IMR-90 (cell line): ENCODE results near the gene TBCD. TPM values are rescaled to one million over a fixed set of nuclear protein-coding genes. Genes with fewer than 3 reads are reported as not detected.

Experiments
- ATAC-seq: fragments of 200-7000 bp; cut with Tn5 transposase; 2 replicates; pipeline ENCODE4 v1.9.1; 2020; ENCODE audit warnings: low read depth, mild to moderate bottlenecking, moderate library complexity
- BruUV-seq: library from RNA; stranded (reverse); fragments of 400-500 nt; replicated peaks from 2 replicates; lab custom pipeline; 2021; lab: Mats Ljungman, UMichigan
- CTCF ChIA-PET: fragments of 300-600 bp; formaldehyde crosslinking; extraction: SDS; loops from one replicate; lab custom pipeline; 2021; ENCODE audit warnings: antibody characterized with exemption; lab: Yijun Ruan, JAX
- POLR2A ChIA-PET: fragments of 300-600 bp; sonication (Branson Sonifier 250); formaldehyde crosslinking; loops from one replicate; lab custom pipeline; 2022; ENCODE audit warnings: antibody characterized with exemption; ENCODE audit not compliant: unreplicated experiment; lab: Charles Lee
- DNase-seq: peaks from one replicate; pipeline ENCODE4 v3.0.0; 2013
- H2AFZ ChIP-seq: replicated peaks from 2 replicates; pipeline ENCODE3; 2013; ENCODE audit warnings: low read length, mild to moderate bottlenecking; ENCODE audit not compliant: poor library complexity
- H2AK5ac ChIP-seq: 2 replicates; pipeline ENCODE4 v1.6.1; 2013; ENCODE audit warnings: low read depth, low read length, inconsistent platforms
- H2AK9ac ChIP-seq: replicated peaks from 2 replicates; pipeline ENCODE3; 2013; ENCODE audit warnings: mild to moderate bottlenecking, low read depth, low read length, moderate library complexity; ENCODE audit not compliant: poor library complexity
- H2BK120ac ChIP-seq: 2 replicates; pipeline ENCODE4 v1.6.1; 2013; ENCODE audit warnings: low read depth, low read length, inconsistent platforms
- H2BK15ac ChIP-seq: 3 replicates; pipeline ENCODE4 v1.6.1; 2013; ENCODE audit warnings: low read depth, low read length, inconsistent platforms
- H2BK20ac ChIP-seq: 2 replicates; pipeline ENCODE4 v1.6.1; 2013; ENCODE audit warnings: low read depth, mild to moderate bottlenecking, inconsistent platforms, low read length, moderate library complexity
- H2BK5ac ChIP-seq: 2 replicates; pipeline ENCODE4 v1.6.1; 2013; ENCODE audit warnings: mild to moderate bottlenecking, low read depth, low read length, inconsistent platforms; ENCODE audit not compliant: poor library complexity, severe bottlenecking
- H3K14ac ChIP-seq: replicated peaks from 2 replicates; pipeline ENCODE4 v1.6.1; 2013; ENCODE audit warnings: low read depth, low read length, inconsistent platforms
- H3K18ac ChIP-seq: 2 replicates; pipeline ENCODE4 v1.6.1; 2013; ENCODE audit warnings: low read depth, low read length, control low read depth
- H3K23ac ChIP-seq: 2 replicates; pipeline ENCODE4 v1.6.1; 2013; ENCODE audit warnings: low read depth, low read length, inconsistent platforms
- H3K27ac ChIP-seq: 2 replicates; pipeline ENCODE4 v1.5.1; 2013; ENCODE audit warnings: mild to moderate bottlenecking, control low read depth, low read length; ENCODE audit not compliant: insufficient read depth
- H3K27me3 ChIP-seq: 2 replicates; pipeline ENCODE4 v1.6.1; 2013; ENCODE audit warnings: low read length; ENCODE audit not compliant: control insufficient read depth, insufficient read depth
- H3K36me3 ChIP-seq: 2 replicates; pipeline ENCODE4 v1.6.1; 2013; ENCODE audit warnings: low read length, mixed read lengths; ENCODE audit not compliant: control insufficient read depth, insufficient read depth
- H3K4ac ChIP-seq: 2 replicates; pipeline ENCODE4 v1.6.1; 2013; ENCODE audit warnings: low read depth, low read length, inconsistent platforms
- H3K4me1 ChIP-seq: 2 replicates; pipeline ENCODE4 v1.6.1; 2013; ENCODE audit warnings: low read length, mixed read lengths; ENCODE audit not compliant: control insufficient read depth, insufficient read depth
- H3K4me2 ChIP-seq: 2 replicates; pipeline ENCODE4 v1.6.1; 2013; ENCODE audit warnings: low read depth, mild to moderate bottlenecking, control low read depth, low read length, moderate library complexity
- H3K4me3 ChIP-seq: 2 replicates; pipeline ENCODE4 v1.5.1; 2013; ENCODE audit warnings: low read depth, mild to moderate bottlenecking, control low read depth, low read length, moderate library complexity; ENCODE audit not compliant: insufficient read depth
- H3K56ac ChIP-seq: 2 replicates; pipeline ENCODE4 v1.6.1; 2013; ENCODE audit warnings: low read length, inconsistent platforms; ENCODE audit not compliant: insufficient read depth; ENCODE audit errors: extremely low read depth
- H3K79me1 ChIP-seq, 2 experiments: 2 replicates each; pipeline ENCODE4 v1.6.1; 2013; ENCODE audit warnings: low read length in 2 of 2, inconsistent platforms in 1 of 2, low read depth in 1 of 2
- H3K9ac ChIP-seq: 2 replicates; pipeline ENCODE4 v1.6.1; 2013; ENCODE audit warnings: low read depth, low read length, control low read depth
- H3K9me1 ChIP-seq: 2 replicates; pipeline ENCODE4 v1.6.1; 2013; ENCODE audit warnings: low read length, inconsistent platforms; ENCODE audit not compliant: insufficient read depth
- H3K9me3 ChIP-seq: 2 replicates; pipeline ENCODE4 v1.6.1; 2013; ENCODE audit warnings: low read length; ENCODE audit not compliant: control insufficient read depth, insufficient read depth
- H4K20me1 ChIP-seq: 2 replicates; pipeline ENCODE4 v1.6.1; 2013; ENCODE audit warnings: low read length, inconsistent platforms; ENCODE audit not compliant: insufficient read depth
- H4K5ac ChIP-seq: 2 replicates; pipeline ENCODE4 v1.6.1; 2013; ENCODE audit warnings: mild to moderate bottlenecking, low read depth, low read length, control low read depth
- H4K8ac ChIP-seq, 2 experiments: 2 replicates each; pipeline ENCODE4 v1.6.1; 2013; ENCODE audit warnings: low read depth in 2 of 2, low read length in 2 of 2, control low read depth in 1 of 2, inconsistent platforms in 1 of 2
- H4K91ac ChIP-seq: 2 replicates; pipeline ENCODE4 v1.6.1; 2013; ENCODE audit warnings: low read depth, low read length, inconsistent platforms; ENCODE audit not compliant: insufficient read depth
- CEBPB ChIP-seq: IDR thresholded peaks from 2 replicates; pipeline ENCODE4 v1.6.1; 2012; ENCODE audit warnings: low read depth, low read length, improper control_type of control experiment
- CHD1 ChIP-seq: IDR thresholded peaks from 2 replicates; pipeline ENCODE4 v1.6.1; 2012; ENCODE audit warnings: low read depth, low read length, improper control_type of control experiment
- POLR2A ChIP-seq: IDR thresholded peaks from 2 replicates; pipeline ENCODE4 v1.6.1; 2012; ENCODE audit warnings: mild to moderate bottlenecking, low read depth, low read length
- RCOR1 ChIP-seq: IDR thresholded peaks from 2 replicates; pipeline ENCODE4 v1.6.1; 2012; ENCODE audit warnings: mild to moderate bottlenecking, low read length, improper control_type of control experiment; ENCODE audit not compliant: insufficient replicate concordance
- RFX5 ChIP-seq: IDR thresholded peaks from 2 replicates; pipeline ENCODE4 v1.8.0; 2012; ENCODE audit warnings: low read depth, mild to moderate bottlenecking, low read length, moderate library complexity
- USF2 ChIP-seq: fragments of 150-350 bp; IDR thresholded peaks from 2 replicates; pipeline ENCODE4 v1.6.1; 2017; ENCODE audit warnings: mild to moderate bottlenecking, antibody characterized with exemption, low read length, low read depth
- WGBS, 2 experiments: methylation state at CpG; one replicate each; pipeline versions ENCODE4 v1.1.5 to v1.1.7; 2013; ENCODE audit warnings: missing lambda C conversion rate in 2 of 2; ENCODE audit not compliant: insufficient read length in 1 of 2; ENCODE audit errors: extremely low coverage in 2 of 2; 5-methylcytosine and 5-hydroxymethylcytosine counted together
- dilution Hi-C: fragments of 300-500 bp; cut with HindIII; formaldehyde crosslinking; loops from one replicate; pipeline ENCODE4 v1.14.3; 2018; ENCODE audit warnings: low sequenced_read_pairs; ENCODE audit not compliant: unreplicated experiment
- in situ Hi-C: fragments of 300-500 bp; cut with MboI; formaldehyde crosslinking; loops from 3 replicates; pipeline ENCODE4 v1.14.3; 2019; ENCODE audit warnings: low sequenced_read_pairs, inconsistent platforms, mixed read lengths
- intact Hi-C: fragments of 100-400 bp; cut with micrococcal nuclease; formaldehyde crosslinking; loops from 2 replicates; pipeline ENCODE4 v1.10.0; 2022
- polyA plus RNA-seq, 3 experiments: library from polyadenylated mRNA; depleted of rRNA; stranded (reverse); fragments of >200 nt; gene quantifications; 2 replicates each; pipeline ENCODE4 v1.2.3, GENCODE V29; 2012; ENCODE audit warnings: low replicate concordance in 1 of 3
- total RNA-seq: library from RNA; depleted of rRNA; stranded (reverse); fragments of >200 nt; gene quantifications from 2 replicates; pipeline ENCODE4 v1.2.3, GENCODE V29; 2012

The TBCD gene
- total and polyA plus RNA-seq, 2 of the 4 experiments (the other 2 are of a cell fraction) = 21.9 to 54.5 TPM

- Histone ChIP-seq H4K91ac (no peak overlapping the region), H2BK20ac (no peak overlapping the region), H3K9ac (no peak overlapping the region), H2BK15ac (no peak overlapping the region), H2AK9ac (no peak overlapping the region), H3K56ac (no peak overlapping the region), H3K4me1 (no peaks in the 10 kb centered on the region), H3K4me3 (no peak overlapping the region), H3K79me1 (peaks cover 0 to 11% of the 10 kb centered on the region in 2 experiments; a peak in 2 of 4 replicates), H3K36me3 (peaks cover 31% of the 10 kb centered on the region), H3K4ac (no peak overlapping the region), H2AK5ac (no peak overlapping the region), H2AFZ (peak overlapping the region; percentile 21), H3K23ac (no peak overlapping the region), H4K20me1 (no peaks in the 10 kb centered on the region), H3K27me3 (no peaks in the 10 kb centered on the region), H2BK120ac (no peak overlapping the region), H4K8ac (no peak overlapping the region), H4K5ac (no peak overlapping the region), H3K18ac (no peak overlapping the region), H2BK5ac (no peak overlapping the region), H3K9me3 (peaks cover 66% of the 10 kb centered on the region), H3K4me2 (no peak overlapping the region), H3K14ac (no peak overlapping the region), H3K27ac (no peak overlapping the region), H3K9me1 (no peaks in the 10 kb centered on the region)
- in situ Hi-C loops = no loop called here
- 94% methylated on average over 7 of the region's 18 CpGs; no CpG with 5 or more reads in 1 of the 2 experiments for whole genome bisulfite sequencing, 2 experiments
- intact Hi-C loops = no loop called here
- CTCF ChIA-PET = no interaction called here
- POLR2A ChIA-PET = no interaction called here
- no peak for DNase-seq
- TF ChIP-seq CHD1 (no peak), POLR2A (no peak), USF2 (no peak), CEBPB (no peak), RFX5 (no peak), RCOR1 (no peak)
- no peak for ATAC-seq
- dilution Hi-C loops = no loop called here
- no TSS peak for BruUV-seq
Observed at GRCh38 chr17:82948081-82948511, 196.2 kb downstream of the TBCD start.
